Smooth muscle cell (in vitro differentiated cells): ENCODE measurements around the gene ST3GAL4. TPM values are rescaled to one million over a fixed set of nuclear protein-coding genes. Genes with fewer than 3 reads are reported as not detected.

Source experiments
- DNase-seq: peaks from one replicate; lab custom pipeline; 2025; ENCODE audit not compliant: unreplicated experiment; lab: John Stamatoyannopoulos, UW
- H2AFZ ChIP-seq: fragments of 200-600 bp; sonication (generic); 2 replicates; pipeline ENCODE4 v1.6.0; 2016; ENCODE audit warnings: antibody characterized with exemption, low read depth, mild to moderate bottlenecking
- H3F3A ChIP-seq: fragments of 200-600 bp; sonication (generic); 2 replicates; pipeline ENCODE4 v1.6.0; 2017; ENCODE audit warnings: antibody characterized with exemption, low read depth
- H3K27ac ChIP-seq: fragments of 200-600 bp; sonication (generic); 2 replicates; pipeline ENCODE4 v1.5.1; 2016; ENCODE audit warnings: low read depth, mild to moderate bottlenecking
- H3K27me3 ChIP-seq: fragments of 200-600 bp; sonication (generic); 2 replicates; pipeline ENCODE4 v1.6.1; 2016; ENCODE audit warnings: low read depth, mild to moderate bottlenecking
- H3K36me3 ChIP-seq: fragments of 200-600 bp; sonication (generic); 2 replicates; pipeline ENCODE4 v1.5.1; 2016; ENCODE audit warnings: low read depth
- H3K4me1 ChIP-seq: fragments of 200-600 bp; sonication (generic); 2 replicates; pipeline ENCODE4 v1.5.1; 2016; ENCODE audit warnings: low read depth
- H3K4me2 ChIP-seq: fragments of 200-600 bp; sonication (generic); 2 replicates; pipeline ENCODE4 v1.6.0; 2016; ENCODE audit warnings: mild to moderate bottlenecking
- H3K4me3 ChIP-seq: fragments of 200-600 bp; sonication (generic); 2 replicates; pipeline ENCODE4 v1.5.1; 2016; ENCODE audit warnings: mild to moderate bottlenecking
- H3K79me2 ChIP-seq: fragments of 200-600 bp; sonication (generic); 2 replicates; pipeline ENCODE4 v1.6.0; 2016; ENCODE audit warnings: low read depth, mild to moderate bottlenecking
- H3K9ac ChIP-seq: fragments of 200-600 bp; sonication (generic); 2 replicates; pipeline ENCODE4 v1.6.0; 2016; ENCODE audit warnings: low read depth
- H3K9me3 ChIP-seq: fragments of 200-600 bp; sonication (generic); replicated peaks from 2 replicates; pipeline ENCODE4 v1.5.1; 2016; ENCODE audit warnings: low read depth
- H4K20me1 ChIP-seq: fragments of 200-600 bp; sonication (generic); 2 replicates; pipeline ENCODE4 v1.6.0; 2016; ENCODE audit warnings: low read depth
- WGBS: methylation state at CpG from one replicate; pipeline ENCODE4 v1.1.7; 2016; ENCODE audit warnings: low lambda C conversion rate; 5-methylcytosine and 5-hydroxymethylcytosine counted together
- polyA plus RNA-seq: library from polyadenylated mRNA; unstranded; fragments of >200 nt; fragmentation: Nextera tagmentation; extraction: Ambion mirVana; gene quantifications from 2 replicates; pipeline ENCODE4 v1.2.1, GENCODE V29; 2016
- total RNA-seq: library from RNA; depleted of rRNA; stranded (reverse); fragments of >200 nt; gene quantifications from 2 replicates; pipeline ENCODE4 v1.2.3, GENCODE V29; 2014
- TF ChIP-seq, protein P1 (sequence below): fragments of 200-600 bp; sonication (generic); IDR thresholded peaks from 2 replicates; pipeline ENCODE4 v1.5.1; 2017; ENCODE audit warnings: borderline replicate concordance, mild to moderate bottlenecking, antibody characterized with exemption; ENCODE audit not compliant: insufficient read depth, poor library complexity, severe bottlenecking

ST3GAL4 gene
- total and polyA plus RNA-seq, 2 experiments from 2014 or later, result 60.3 to 60.9 TPM

DNA sequence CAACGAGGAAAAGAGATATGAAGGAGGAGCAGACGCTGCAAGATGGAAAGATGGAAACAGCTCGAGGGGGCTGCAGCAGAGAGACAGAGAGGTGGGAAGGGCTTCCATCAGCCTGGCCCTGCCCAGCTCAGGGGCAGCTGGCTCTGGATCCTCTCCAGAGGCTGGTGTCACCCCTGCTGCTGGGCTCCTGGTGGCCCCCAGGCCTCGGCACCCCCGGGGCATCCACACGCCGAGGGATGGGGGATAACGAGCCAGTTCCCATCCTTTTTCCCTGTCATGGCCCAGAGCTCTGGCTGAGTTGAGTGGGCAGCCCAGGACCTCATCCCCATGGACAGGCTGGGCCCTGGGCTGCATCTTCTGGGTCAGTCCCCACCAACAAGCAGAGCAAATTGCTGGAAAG is 102.3 kb downstream of the ST3GAL4 start:
- no peaks in the 10 kb centered on the region for H3F3A ChIP-seq
- H3K9me3 ChIP-seq, result no peaks in the 10 kb centered on the region
- H3K9ac ChIP-seq, result no peak overlapping the region
- H3K27me3 ChIP-seq, result no peaks in the 10 kb centered on the region
- H3K27ac ChIP-seq, result no peak overlapping the region
- H3K79me2 ChIP-seq, result no peaks in the 10 kb centered on the region
- 52% methylated on average over 8 of the region's 8 CpGs for WGBS
- H3K4me3 ChIP-seq, result no peak overlapping the region
- H4K20me1 ChIP-seq, result no peaks in the 10 kb centered on the region
- no peak overlapping the region for H2AFZ ChIP-seq
- no peaks in the 10 kb centered on the region for H3K4me1 ChIP-seq
- no peaks in the 10 kb centered on the region for H3K36me3 ChIP-seq
- H3K4me2 ChIP-seq, result no peak overlapping the region
- TF ChIP-seq, protein P1, sequence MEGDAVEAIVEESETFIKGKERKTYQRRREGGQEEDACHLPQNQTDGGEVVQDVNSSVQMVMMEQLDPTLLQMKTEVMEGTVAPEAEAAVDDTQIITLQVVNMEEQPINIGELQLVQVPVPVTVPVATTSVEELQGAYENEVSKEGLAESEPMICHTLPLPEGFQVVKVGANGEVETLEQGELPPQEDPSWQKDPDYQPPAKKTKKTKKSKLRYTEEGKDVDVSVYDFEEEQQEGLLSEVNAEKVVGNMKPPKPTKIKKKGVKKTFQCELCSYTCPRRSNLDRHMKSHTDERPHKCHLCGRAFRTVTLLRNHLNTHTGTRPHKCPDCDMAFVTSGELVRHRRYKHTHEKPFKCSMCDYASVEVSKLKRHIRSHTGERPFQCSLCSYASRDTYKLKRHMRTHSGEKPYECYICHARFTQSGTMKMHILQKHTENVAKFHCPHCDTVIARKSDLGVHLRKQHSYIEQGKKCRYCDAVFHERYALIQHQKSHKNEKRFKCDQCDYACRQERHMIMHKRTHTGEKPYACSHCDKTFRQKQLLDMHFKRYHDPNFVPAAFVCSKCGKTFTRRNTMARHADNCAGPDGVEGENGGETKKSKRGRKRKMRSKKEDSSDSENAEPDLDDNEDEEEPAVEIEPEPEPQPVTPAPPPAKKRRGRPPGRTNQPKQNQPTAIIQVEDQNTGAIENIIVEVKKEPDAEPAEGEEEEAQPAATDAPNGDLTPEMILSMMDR, result no peak
- no peak for DNase-seq

DNA sequence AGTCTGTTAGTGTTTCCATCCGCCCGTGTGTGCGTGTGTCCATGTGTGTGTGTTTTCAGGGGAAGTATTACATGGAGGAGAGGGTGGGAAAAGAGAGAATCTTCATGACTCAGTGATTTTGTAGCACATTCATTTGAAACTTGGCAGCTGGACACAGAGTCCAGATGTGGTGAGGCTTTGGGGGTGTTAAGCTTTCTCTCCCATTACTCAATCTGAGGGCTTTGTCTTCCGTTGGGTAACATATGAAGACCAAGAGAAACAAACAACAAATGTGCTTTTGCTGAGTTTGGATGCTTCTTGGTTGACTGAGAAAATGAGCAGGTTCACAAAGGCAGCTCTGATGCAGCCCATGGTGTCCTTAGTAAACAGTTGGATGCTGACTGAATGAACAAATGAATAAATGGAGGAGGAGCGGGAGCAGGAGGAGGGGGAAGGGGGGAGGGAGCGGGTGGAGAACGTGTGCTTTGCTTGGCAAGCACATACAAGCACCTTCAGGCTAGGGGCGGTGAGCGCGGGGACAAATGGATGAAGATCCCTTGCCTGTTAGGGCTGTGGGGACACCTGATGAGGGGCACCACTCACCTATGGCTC is 104.3 kb downstream of the ST3GAL4 start:
- TF ChIP-seq, protein P1, result no peak
- Histone ChIP-seq H3K4me3 (no peak overlapping the region), H3K4me2 (no peak overlapping the region), H3K9ac (no peak overlapping the region), H2AFZ (no peak overlapping the region), H3K9me3 (no peaks in the 10 kb centered on the region), H3K79me2 (no peaks in the 10 kb centered on the region), H3K36me3 (no peaks in the 10 kb centered on the region), H3K4me1 (no peaks in the 10 kb centered on the region), H4K20me1 (no peaks in the 10 kb centered on the region), H3F3A (no peaks in the 10 kb centered on the region), H3K27me3 (no peaks in the 10 kb centered on the region), H3K27ac (no peak overlapping the region)
- no peak for DNase-seq
- 44% methylated on average over 4 of the region's 10 CpGs for WGBS

DNA sequence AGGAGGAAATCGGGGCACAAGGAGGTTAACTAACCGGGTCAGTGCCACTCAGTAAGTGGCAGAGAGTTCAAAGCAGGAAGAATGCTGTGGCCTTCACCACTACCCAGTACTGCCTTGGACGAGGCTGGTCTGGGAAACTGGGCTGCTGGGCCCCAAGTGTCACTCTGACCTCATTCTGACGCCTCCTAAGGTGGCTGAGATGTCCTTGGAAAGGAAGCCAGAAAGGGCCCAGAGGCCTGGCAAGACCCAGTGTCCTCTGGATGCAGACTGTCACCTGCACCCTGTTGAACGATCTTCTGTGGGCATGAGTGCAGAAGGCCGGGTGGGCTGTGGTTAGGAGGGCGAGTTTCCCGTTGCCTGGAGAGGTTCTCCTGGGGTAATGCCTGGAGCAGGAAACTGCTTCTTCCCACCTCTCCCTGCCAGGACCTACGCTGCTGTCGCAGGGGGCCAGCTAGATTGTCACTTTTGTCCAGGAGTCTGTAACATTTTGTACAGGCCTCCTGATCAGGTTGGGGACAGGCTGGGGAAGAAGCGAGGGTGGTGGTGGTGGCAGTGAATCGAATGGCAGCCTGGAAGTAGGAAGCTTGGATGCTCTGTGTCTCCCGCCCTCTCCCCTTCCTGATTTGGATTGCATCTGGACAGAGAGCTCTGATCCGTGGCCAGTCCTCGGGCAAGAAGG is 105.1 kb downstream of the ST3GAL4 start:
- Histone ChIP-seq H3K79me2 (no peaks in the 10 kb centered on the region), H3K4me1 (no peaks in the 10 kb centered on the region), H3K4me3 (no peak overlapping the region), H3F3A (no peaks in the 10 kb centered on the region), H4K20me1 (no peaks in the 10 kb centered on the region), H3K27ac (no peak overlapping the region), H2AFZ (no peak overlapping the region), H3K4me2 (no peak overlapping the region), H3K9me3 (no peaks in the 10 kb centered on the region), H3K27me3 (no peaks in the 10 kb centered on the region), H3K36me3 (no peaks in the 10 kb centered on the region), H3K9ac (no peak overlapping the region)
- TF ChIP-seq, protein P1, result no peak
- no peak for DNase-seq
- 92% methylated on average over 15 of the region's 15 CpGs for WGBS

DNA sequence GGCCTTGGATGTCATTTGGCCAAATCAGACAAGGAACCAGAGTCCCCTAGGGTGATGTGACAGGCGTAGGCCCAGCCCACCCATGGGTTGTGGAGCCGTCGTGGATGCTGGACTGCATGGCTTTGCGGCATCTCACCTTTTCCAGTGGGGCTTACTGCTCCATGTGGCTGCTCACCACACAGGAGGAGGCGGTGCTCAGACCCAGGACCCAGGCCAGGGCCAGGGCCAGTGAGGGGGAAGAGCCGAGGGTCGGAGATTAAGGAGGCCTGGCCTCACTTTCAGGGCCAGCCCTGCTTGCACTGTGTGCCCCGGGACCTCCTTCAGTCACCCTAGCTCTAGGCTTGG is 105.6 kb downstream of the ST3GAL4 start:
- WGBS, result 81% methylated on average over 8 of the region's 8 CpGs
- no peaks in the 10 kb centered on the region for H3K79me2 ChIP-seq

More for the DNA sequence above, 105.6 kb downstream of the ST3GAL4 start:
- TF ChIP-seq, protein P1, result no peak
- no peak overlapping the region for H2AFZ ChIP-seq
- H3K4me3 ChIP-seq, result no peak overlapping the region
- H3K9me3 ChIP-seq, result no peaks in the 10 kb centered on the region
- no peaks in the 10 kb centered on the region for H3K36me3 ChIP-seq
- no peak for DNase-seq
- H4K20me1 ChIP-seq, result no peaks in the 10 kb centered on the region
- H3K4me1 ChIP-seq, result no peaks in the 10 kb centered on the region
- no peaks in the 10 kb centered on the region for H3F3A ChIP-seq
- peaks cover 3% of the 10 kb centered on the region for H3K27me3 ChIP-seq
- H3K27ac ChIP-seq, result no peak overlapping the region
- H3K9ac ChIP-seq, result no peak overlapping the region
- H3K4me2 ChIP-seq, result no peak overlapping the region
